ENCODE results near the gene MYO18A. TPM values are rescaled to one million over a fixed set of nuclear protein-coding genes. Genes with fewer than 3 reads are reported as not detected.

Gene MYO18A
- total and polyA plus RNA-seq, 2 of the 4 experiments (the other 2 are of a cell fraction), result 22.4 to 39.1 TPM

DNA sequence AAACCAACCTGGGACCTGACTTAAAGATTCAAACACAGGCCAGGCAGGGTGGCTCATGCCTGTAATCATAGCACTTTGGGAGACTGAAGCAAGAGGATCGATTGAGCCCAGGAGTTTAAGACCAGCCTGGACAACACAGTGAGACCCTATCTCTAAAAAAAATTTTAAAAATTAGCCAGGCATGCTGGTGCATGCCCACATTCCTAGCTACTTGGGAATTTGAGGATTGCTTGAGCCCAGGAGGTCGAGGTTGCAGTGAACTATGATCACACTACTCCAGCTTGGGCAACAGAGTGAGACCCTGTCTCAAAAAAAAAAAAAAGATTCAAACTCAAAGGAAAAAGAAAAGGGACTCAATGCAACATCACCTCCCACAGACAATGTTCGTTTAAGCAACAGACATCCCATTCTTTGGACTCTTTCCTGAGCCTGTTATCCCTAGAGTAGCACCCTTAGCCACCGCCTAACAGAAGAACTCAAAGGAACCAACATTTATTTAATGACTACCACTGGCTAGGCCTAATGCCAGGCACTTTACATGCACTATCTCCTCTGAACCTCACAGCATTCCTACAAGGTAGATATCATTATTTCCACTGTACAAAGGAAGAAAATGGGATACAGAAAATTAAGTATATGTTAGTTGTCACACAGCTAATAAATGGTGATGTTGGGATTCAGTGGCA is 12.7 kb downstream of the MYO18A start:
- no peak overlapping the region for H2AFZ ChIP-seq (replicated peaks; ENCODE audit: low read length, poor library complexity)
- H4K20me1 ChIP-seq (ENCODE audit: insufficient read depth, low read length), result peaks cover 9% of the 10 kb centered on the region; the same call in 1 of the 2 replicates
- no peak overlapping the region for H3K9ac ChIP-seq (ENCODE audit: low read depth, low read length)
- H2AK9ac ChIP-seq (replicated peaks; ENCODE audit: low read depth, low read length, poor library complexity), result no peak overlapping the region
- H3K9me3 ChIP-seq (ENCODE audit: control insufficient read depth, insufficient read depth, low read length), result no peaks in the 10 kb centered on the region
- ChIA-PET CTCF (interaction anchor here (0.7 kb wide), 1 partner anchor 33 kb away, joined by 3 read pairs; no protein-coding TSS in a partner anchor), POLR2A (ENCODE audit: unreplicated experiment) (interaction anchor here (0.6 kb wide), 1 partner anchor 12 kb away, joined by 6 read pairs; no protein-coding TSS in a partner anchor)
- peak overlapping the region; percentile 23; the same call in 1 of the 2 replicates for H4K91ac ChIP-seq (ENCODE audit: insufficient read depth, low read depth, low read length)
- peaks cover 15% of the 10 kb centered on the region for H3K4me1 ChIP-seq (ENCODE audit: control insufficient read depth, insufficient read depth, low read length)
- H2BK5ac ChIP-seq (ENCODE audit: low read depth, low read length, poor library complexity, severe bottlenecking), result no peak overlapping the region
- H2BK120ac ChIP-seq (ENCODE audit: low read depth, low read length), result no peak overlapping the region; the same call in 1 of the 2 replicates
- H3K56ac ChIP-seq (ENCODE audit: extremely low read depth, insufficient read depth, low read length), result no peak overlapping the region
- H3K9me1 ChIP-seq (ENCODE audit: insufficient read depth, low read length), result peaks cover 26% of the 10 kb centered on the region
- 100% methylated on average over 1 of the region's 4 CpGs; no CpG with 5 or more reads in 1 of the 2 experiments for WGBS, 2 experiments (ENCODE audit: extremely low coverage in 2 of 2, insufficient read length in 1 of 2)
- H3K14ac ChIP-seq (replicated peaks; ENCODE audit: low read depth, low read length), result no peak overlapping the region; the same call in 1 of the 2 replicates
- dilution Hi-C loops (cut with HindIII; ENCODE audit: low sequenced_read_pairs, unreplicated experiment), result no loop called here
- in situ Hi-C loops (cut with MboI; ENCODE audit: low sequenced_read_pairs), result no loop called here
- no peak overlapping the region for H3K4me2 ChIP-seq (ENCODE audit: low read depth, low read length)
- DNase-seq, result no peak
- no peak overlapping the region for H3K27ac ChIP-seq (ENCODE audit: insufficient read depth, low read length)
- no peak for ATAC-seq (ENCODE audit: low read depth)
- peaks cover 16% of the 10 kb centered on the region for H3K36me3 ChIP-seq (ENCODE audit: control insufficient read depth, insufficient read depth, low read length)
- no peaks in the 10 kb centered on the region for H3K27me3 ChIP-seq (ENCODE audit: control insufficient read depth, insufficient read depth, low read length)
- no peak overlapping the region for H2BK20ac ChIP-seq (ENCODE audit: low read depth, low read length)
- H4K5ac ChIP-seq (ENCODE audit: low read depth, low read length), result no peak overlapping the region
- H3K18ac ChIP-seq (ENCODE audit: low read depth, low read length), result no peak overlapping the region
- H2AK5ac ChIP-seq (ENCODE audit: low read depth, low read length), result no peak overlapping the region
- H3K23ac ChIP-seq (ENCODE audit: low read depth, low read length), result no peak overlapping the region; the same call in 1 of the 2 replicates
- intact Hi-C loops (cut with micrococcal nuclease), result no loop called here
- no TSS peak for BruUV-seq (replicated peaks)
- no peak for TF ChIP-seq RAD21 (IDR thresholded peaks at IDR 0.05; ENCODE audit: low read length)
- TF ChIP-seq RFX5 (IDR thresholded peaks at IDR 0.05; ENCODE audit: low read depth, low read length), result no peak
- TF ChIP-seq, protein P1, sequence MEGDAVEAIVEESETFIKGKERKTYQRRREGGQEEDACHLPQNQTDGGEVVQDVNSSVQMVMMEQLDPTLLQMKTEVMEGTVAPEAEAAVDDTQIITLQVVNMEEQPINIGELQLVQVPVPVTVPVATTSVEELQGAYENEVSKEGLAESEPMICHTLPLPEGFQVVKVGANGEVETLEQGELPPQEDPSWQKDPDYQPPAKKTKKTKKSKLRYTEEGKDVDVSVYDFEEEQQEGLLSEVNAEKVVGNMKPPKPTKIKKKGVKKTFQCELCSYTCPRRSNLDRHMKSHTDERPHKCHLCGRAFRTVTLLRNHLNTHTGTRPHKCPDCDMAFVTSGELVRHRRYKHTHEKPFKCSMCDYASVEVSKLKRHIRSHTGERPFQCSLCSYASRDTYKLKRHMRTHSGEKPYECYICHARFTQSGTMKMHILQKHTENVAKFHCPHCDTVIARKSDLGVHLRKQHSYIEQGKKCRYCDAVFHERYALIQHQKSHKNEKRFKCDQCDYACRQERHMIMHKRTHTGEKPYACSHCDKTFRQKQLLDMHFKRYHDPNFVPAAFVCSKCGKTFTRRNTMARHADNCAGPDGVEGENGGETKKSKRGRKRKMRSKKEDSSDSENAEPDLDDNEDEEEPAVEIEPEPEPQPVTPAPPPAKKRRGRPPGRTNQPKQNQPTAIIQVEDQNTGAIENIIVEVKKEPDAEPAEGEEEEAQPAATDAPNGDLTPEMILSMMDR (conservative IDR thresholded peaks at IDR 0.05; ENCODE audit: low read depth, low read length), result no peak
- TF ChIP-seq MAFK (IDR thresholded peaks at IDR 0.05; ENCODE audit: low read depth, low read length), result no peak
- TF ChIP-seq POLR2A (IDR thresholded peaks at IDR 0.05; ENCODE audit: low read depth, low read length), result no peak
- TF ChIP-seq ELK1 (IDR thresholded peaks at IDR 0.05; ENCODE audit: borderline replicate concordance, low read depth, low read length), result no peak
- no peak for TF ChIP-seq MXI1 (IDR thresholded peaks at IDR 0.05; ENCODE audit: borderline replicate concordance, low read depth, low read length)
- TF ChIP-seq CEBPB (IDR thresholded peaks at IDR 0.05; ENCODE audit: low read depth, low read length), result no peak
- no peak for TF ChIP-seq RCOR1 (IDR thresholded peaks at IDR 0.05; ENCODE audit: insufficient replicate concordance, low read length)
- no peak for TF ChIP-seq BHLHE40 (IDR thresholded peaks at IDR 0.05; ENCODE audit: low read depth, low read length)
- no peak for TF ChIP-seq MAZ (IDR thresholded peaks at IDR 0.05; ENCODE audit: borderline replicate concordance, low read depth, low read length)
- H3K4me3 ChIP-seq (ENCODE audit: insufficient read depth, low read depth, low read length), result no peak overlapping the region
- no peak overlapping the region; the same call in 2 of the 3 replicates for H2BK15ac ChIP-seq (ENCODE audit: low read depth, low read length)
- H3K4ac ChIP-seq (ENCODE audit: low read depth, low read length), result peak overlapping the region; percentile 33; the same call in 1 of the 2 replicates
- H4K8ac ChIP-seq (ENCODE audit: low read depth in 2 of 2, low read length in 2 of 2), result no peak overlapping the region
- H3K79me1 ChIP-seq (ENCODE audit: low read depth in 1 of 2, low read length in 2 of 2), result peaks cover 12 to 71% of the 10 kb centered on the region in 2 experiments

Measured in IMR-90 (cell line).